Measurements from ENCODE around the gene MYO5B. TPM values are rescaled to one million over a fixed set of nuclear protein-coding genes. Genes with fewer than 3 reads are reported as not detected.

Gene MYO5B
- total and polyA plus RNA-seq, 10 of the 15 experiments (the other 5 are each of a cell fraction or from before 2014, with no cell fraction given) = 2.5 to 4.5 (median 3.3) TPM

GRCh38 chr18:50022985-50023384 lies 172.0 kb downstream of the MYO5B start:
- H3K27ac ChIP-seq (ENCODE audit: control insufficient read depth, insufficient read depth) = no peak overlapping the region
- SMC1A ChIA-PET (ENCODE audit: uncharacterized antibody, unreplicated experiment) = interaction anchor here (1.2 kb wide), 1 partner anchor 150 kb away, joined by 3 read pairs; no protein-coding TSS in a partner anchor
- RAD21 ChIA-PET (ENCODE audit: unreplicated experiment) = interaction anchor here (0.7 kb wide), 1 partner anchor 189 kb away, joined by 4 read pairs; no protein-coding TSS in a partner anchor
- no peak overlapping the region for H3K9ac ChIP-seq (ENCODE audit: control insufficient read depth, insufficient read depth, low read length)
- no peak overlapping the region for H3K4me3 ChIP-seq
- WGBS (ENCODE audit: insufficient coverage, insufficient replicate concordance, low lambda C conversion rate, missing lambda C conversion rate) = 66% methylated on average over 3 of the region's 3 CpGs
- TF ChIP-seq ZNF622 (IDR thresholded peaks at IDR 0.05) (no peak), DPF2 (IDR thresholded peaks at IDR 0.05) (no peak), BMI1 (IDR thresholded peaks at IDR 0.05; ENCODE audit: borderline replicate concordance) (no peak)
- intact Hi-C loops (cut with micrococcal nuclease; ENCODE audit: unreplicated experiment) = no loop called here
- no peak for FAIRE-seq
- POLR2A ChIA-PET = no interaction called here
- H4K20me1 ChIP-seq (ENCODE audit: control insufficient read depth, insufficient read depth) = no peaks in the 10 kb centered on the region
- CTCF ChIA-PET = no interaction called here
- no peaks in the 10 kb centered on the region for H3K4me1 ChIP-seq (ENCODE audit: control insufficient read depth, insufficient read depth, low read length)
- BruUV-seq (replicated peaks) = no TSS peak
- H3K79me2 ChIP-seq (ENCODE audit: control insufficient read depth, insufficient read depth, low read length) = no peaks in the 10 kb centered on the region
- ATAC-seq = no peak
- no peak for DNase-seq (ENCODE audit: low read depth, low spot score)
- no peaks in the 10 kb centered on the region for H3K9me3 ChIP-seq (replicated peaks; ENCODE audit: control insufficient read depth, insufficient read depth, low read length)
- in situ Hi-C loops (cut with MboI) = no loop called here
- no peak overlapping the region for H2AFZ ChIP-seq (ENCODE audit: control insufficient read depth, low read depth, low read length)
- H3K36me3 ChIP-seq (ENCODE audit: control insufficient read depth in 2 of 2, insufficient read depth in 2 of 2, low read length in 1 of 2) = no peaks in the 10 kb centered on the region
- no peaks in the 10 kb centered on the region; a peak in 1 of 4 replicates for H3K27me3 ChIP-seq (replicated peaks in 1 of 2; ENCODE audit: control insufficient read depth in 2 of 2, insufficient read depth in 2 of 2, low read length in 1 of 2)
- H3K4me2 ChIP-seq (ENCODE audit: control insufficient read depth, insufficient read depth) = no peak overlapping the region

- in situ Hi-C loops (cut with MboI) (no loop called here), intact Hi-C loops (cut with micrococcal nuclease; ENCODE audit: unreplicated experiment) (no loop called here)
- no peak for FAIRE-seq
- BruUV-seq (replicated peaks) = no TSS peak
- CTCF ChIA-PET = interaction anchor here (0.8 to 1.9 kb wide), 6 partner anchors 61 to 414 kb away, joined by 3 to 13 read pairs (median 4); partner anchors contain the start of gene MYO5B
- SMC1A ChIA-PET (ENCODE audit: uncharacterized antibody, unreplicated experiment) = interaction anchor here (0.7 to 1.6 kb wide), 6 partner anchors 10 to 414 kb away, joined by 3 to 5 read pairs (median 3); no protein-coding TSS in a partner anchor
- WGBS (ENCODE audit: insufficient coverage, insufficient replicate concordance, low lambda C conversion rate, missing lambda C conversion rate) = 44% methylated on average over 4 of the region's 4 CpGs
- Histone ChIP-seq H3K79me2 (ENCODE audit: control insufficient read depth, insufficient read depth, low read length) (no peaks in the 10 kb centered on the region), H3K9me3 (replicated peaks; ENCODE audit: control insufficient read depth, insufficient read depth, low read length) (no peaks in the 10 kb centered on the region), H3K27me3 (replicated peaks in 1 of 2; ENCODE audit: control insufficient read depth in 2 of 2, insufficient read depth in 2 of 2, low read length in 1 of 2) (no peaks in the 10 kb centered on the region; a peak in 1 of 4 replicates), H3K4me3 (no peak overlapping the region), H3K4me2 (ENCODE audit: control insufficient read depth, insufficient read depth) (no peak overlapping the region), H3K9ac (ENCODE audit: control insufficient read depth, insufficient read depth, low read length) (no peak overlapping the region), H3K27ac (ENCODE audit: control insufficient read depth, insufficient read depth) (no peak overlapping the region), H2AFZ (ENCODE audit: control insufficient read depth, low read depth, low read length) (no peak overlapping the region), H3K4me1 (ENCODE audit: control insufficient read depth, insufficient read depth, low read length) (no peaks in the 10 kb centered on the region), H3K36me3 (ENCODE audit: control insufficient read depth in 2 of 2, insufficient read depth in 2 of 2, low read length in 1 of 2) (no peaks in the 10 kb centered on the region), H4K20me1 (ENCODE audit: control insufficient read depth, insufficient read depth) (no peaks in the 10 kb centered on the region)
- RAD21 ChIA-PET (ENCODE audit: unreplicated experiment) = interaction anchor here (0.5 to 0.7 kb wide), 2 partner anchors 93 to 178 kb away, joined by 3 to 4 read pairs; no protein-coding TSS in a partner anchor
- no peak for DNase-seq (ENCODE audit: low read depth, low spot score)
- POLR2A ChIA-PET = interaction anchor here (0.7 to 1.1 kb wide), 2 partner anchors 18 to 124 kb away, joined by 3 to 5 read pairs; no protein-coding TSS in a partner anchor
- ATAC-seq = no peak
- no peak for TF ChIP-seq ZNF24 (IDR thresholded peaks at IDR 0.05)
- TF ChIP-seq IRF5 (IDR thresholded peaks at IDR 0.05; ENCODE audit: borderline replicate concordance) = no peak
- no peak for TF ChIP-seq HSF1 (IDR thresholded peaks at IDR 0.05; ENCODE audit: low read depth, low read length)
- no peak for TF ChIP-seq REST (IDR thresholded peaks at IDR 0.05; ENCODE audit: low read depth, low read length)
- TF ChIP-seq TCF3 (IDR thresholded peaks at IDR 0.05; ENCODE audit: borderline replicate concordance, insufficient read depth, low read depth, low read length) = no peak
Observed at GRCh38 chr18:50014606-50015005, 180.3 kb downstream of the MYO5B start.
